Measurements from ENCODE around the gene CLIC5. TPM values are rescaled to one million over a fixed set of nuclear protein-coding genes. Genes with fewer than 3 reads are reported as not detected.

The CLIC5 gene
- total and polyA plus RNA-seq, 5 donors from 2014 or later: 0.76 to 4.7 (median 2.3) TPM

- H3K4me3 ChIP-seq (ENCODE audit: low read depth, low read length): peak overlapping the region; percentile 74
- peak overlapping the region; percentile 74 to 90 (median 88) for H3K27ac Mint-ChIP-seq
- no peaks in the 10 kb centered on the region for H3K36me3 ChIP-seq (ENCODE audit: control insufficient read depth, insufficient read depth, low read length)
- H3K4me3 Mint-ChIP-seq: peak overlapping the region; percentile 66 to 84 (median 78)
- ATAC-seq (ENCODE audit: low read depth in 2 of 2) (no peak), DNase-seq (peak in 1 of 3 donors; percentile 6)
- no peaks in the 10 kb centered on the region for H3K9me3 ChIP-seq (ENCODE audit: control insufficient read depth in 2 of 2, low read length in 2 of 2)
- no peaks in the 10 kb centered on the region for H3K27me3 ChIP-seq (ENCODE audit: control insufficient read depth, insufficient read depth, low read length)
- H3K4me1 Mint-ChIP-seq: peaks cover 34 to 54% (median 47%) of the 10 kb centered on the region in 4 donors
- H3K4me1 ChIP-seq (ENCODE audit: control insufficient read depth, insufficient read depth, low read length, poor library complexity, severe bottlenecking): peaks cover 50% of the 10 kb centered on the region
- peaks cover 0 to 2% (median 0%) of the 10 kb centered on the region in 7 donors for H3K9me3 Mint-ChIP-seq
- no peaks in the 10 kb centered on the region for H3K36me3 Mint-ChIP-seq
- H3K27ac ChIP-seq (ENCODE audit: insufficient read depth, low read length, poor library complexity, severe bottlenecking): peak overlapping the region; percentile 71
- H3K27me3 Mint-ChIP-seq: peaks cover 11% of the 10 kb centered on the region
Observed at GRCh38 chr6:46010771-46011170, 4.9 kb downstream of the CLIC5 start.

- Histone ChIP-seq H3K4me3 (ENCODE audit: low read depth, low read length) (no peak overlapping the region), H3K9me3 (ENCODE audit: control insufficient read depth in 2 of 2, low read length in 2 of 2) (no peaks in the 10 kb centered on the region), H3K36me3 (ENCODE audit: control insufficient read depth, insufficient read depth, low read length) (no peaks in the 10 kb centered on the region), H3K4me1 (ENCODE audit: control insufficient read depth, insufficient read depth, low read length, poor library complexity, severe bottlenecking) (peaks cover 45% of the 10 kb centered on the region), H3K27me3 (ENCODE audit: control insufficient read depth, insufficient read depth, low read length) (no peaks in the 10 kb centered on the region), H3K27ac (ENCODE audit: insufficient read depth, low read length, poor library complexity, severe bottlenecking) (no peak overlapping the region)
- Mint-ChIP-seq H3K4me3 (peak overlapping the region in 1 of 4 donors; percentile 3), H3K27ac (peak overlapping the region in 1 of 3 donors; percentile 90), H3K4me1 (peaks cover 34 to 54% (median 46%) of the 10 kb centered on the region in 4 donors), H3K36me3 (no peaks in the 10 kb centered on the region), H3K27me3 (peaks cover 11% of the 10 kb centered on the region), H3K9me3 (peaks cover 0 to 2% (median 0%) of the 10 kb centered on the region in 7 donors)
- ATAC-seq (ENCODE audit: low read depth in 2 of 2) (no peak), DNase-seq (no peak)
Observed at GRCh38 chr6:46010270-46010669, 5.4 kb downstream of the CLIC5 start.

GRCh38 chr6:46002264-46002663, 13.4 kb downstream of the CLIC5 start:
- H3K9me3 ChIP-seq (ENCODE audit: control insufficient read depth in 2 of 2, low read length in 2 of 2): no peaks in the 10 kb centered on the region
- H3K27ac Mint-ChIP-seq: no peak overlapping the region
- peaks cover 10% of the 10 kb centered on the region for H3K27me3 Mint-ChIP-seq
- H3K36me3 Mint-ChIP-seq: no peaks in the 10 kb centered on the region
- no peak overlapping the region for H3K4me3 ChIP-seq (ENCODE audit: low read depth, low read length)
- no peak for ATAC-seq (ENCODE audit: low read depth in 2 of 2)
- no peak overlapping the region for H3K27ac ChIP-seq (ENCODE audit: insufficient read depth, low read length, poor library complexity, severe bottlenecking)
- H3K4me1 ChIP-seq (ENCODE audit: control insufficient read depth, insufficient read depth, low read length, poor library complexity, severe bottlenecking): no peaks in the 10 kb centered on the region
- H3K27me3 ChIP-seq (ENCODE audit: control insufficient read depth, insufficient read depth, low read length): peaks cover 3% of the 10 kb centered on the region
- DNase-seq: no peak
- H3K4me1 Mint-ChIP-seq: no peaks in the 10 kb centered on the region
- H3K36me3 ChIP-seq (ENCODE audit: control insufficient read depth, insufficient read depth, low read length): no peaks in the 10 kb centered on the region
- peaks cover 0 to 2% (median 0%) of the 10 kb centered on the region in 7 donors for H3K9me3 Mint-ChIP-seq
- no peak overlapping the region for H3K4me3 Mint-ChIP-seq

- no peak overlapping the region for H3K4me3 ChIP-seq (ENCODE audit: low read depth, low read length)
- Mint-ChIP-seq H3K4me1 (no peaks in the 10 kb centered on the region), H3K9me3 (peaks cover 0 to 2% (median 0%) of the 10 kb centered on the region in 7 donors), H3K27me3 (peaks cover 10% of the 10 kb centered on the region), H3K4me3 (no peak overlapping the region), H3K36me3 (no peaks in the 10 kb centered on the region), H3K27ac (no peak overlapping the region)
- no peaks in the 10 kb centered on the region for H3K9me3 ChIP-seq (ENCODE audit: control insufficient read depth in 2 of 2, low read length in 2 of 2)
- no peak overlapping the region for H3K27ac ChIP-seq (ENCODE audit: insufficient read depth, low read length, poor library complexity, severe bottlenecking)
- DNase-seq (no peak), ATAC-seq (ENCODE audit: low read depth in 2 of 2) (no peak)
- no peaks in the 10 kb centered on the region for H3K36me3 ChIP-seq (ENCODE audit: control insufficient read depth, insufficient read depth, low read length)
- H3K27me3 ChIP-seq (ENCODE audit: control insufficient read depth, insufficient read depth, low read length): peaks cover 3% of the 10 kb centered on the region
- no peaks in the 10 kb centered on the region for H3K4me1 ChIP-seq (ENCODE audit: control insufficient read depth, insufficient read depth, low read length, poor library complexity, severe bottlenecking)
Observed at GRCh38 chr6:46000905-46001304, 14.8 kb downstream of the CLIC5 start.

- Mint-ChIP-seq H3K9me3 (peaks cover 0 to 2% (median 0%) of the 10 kb centered on the region in 7 donors), H3K4me1 (no peaks in the 10 kb centered on the region)
Observed at GRCh38 chr6:45998524-45998923, 17.1 kb downstream of the CLIC5 start.

GRCh38 chr6:45997875-45998506, 17.7 kb downstream of the CLIC5 start:
- H3K36me3 ChIP-seq (ENCODE audit: control insufficient read depth, insufficient read depth, low read length): no peaks in the 10 kb centered on the region
- H3K4me3 ChIP-seq (ENCODE audit: low read depth, low read length): no peak overlapping the region
- H3K27ac ChIP-seq (ENCODE audit: insufficient read depth, low read length, poor library complexity, severe bottlenecking): no peak overlapping the region
- Mint-ChIP-seq H3K36me3 (no peaks in the 10 kb centered on the region), H3K9me3 (no peaks in the 10 kb centered on the region), H3K27ac (no peak overlapping the region), H3K4me1 (no peaks in the 10 kb centered on the region), H3K4me3 (no peak overlapping the region), H3K27me3 (peaks cover 7% of the 10 kb centered on the region)
- no peaks in the 10 kb centered on the region for H3K27me3 ChIP-seq (ENCODE audit: control insufficient read depth, insufficient read depth, low read length)
- no peaks in the 10 kb centered on the region for H3K9me3 ChIP-seq (ENCODE audit: control insufficient read depth in 2 of 2, low read length in 2 of 2)
- H3K4me1 ChIP-seq (ENCODE audit: control insufficient read depth, insufficient read depth, low read length, poor library complexity, severe bottlenecking): no peaks in the 10 kb centered on the region
- ATAC-seq (ENCODE audit: low read depth in 2 of 2) (no peak), DNase-seq (no peak)

More at GRCh38 chr6:45998524-45998923, 17.1 kb downstream of the CLIC5 start:
- ATAC-seq (ENCODE audit: low read depth in 2 of 2) (no peak), DNase-seq (no peak)
- Mint-ChIP-seq H3K27me3 (peaks cover 6% of the 10 kb centered on the region), H3K36me3 (no peaks in the 10 kb centered on the region), H3K27ac (no peak overlapping the region), H3K4me3 (no peak overlapping the region)
- no peaks in the 10 kb centered on the region for H3K9me3 ChIP-seq (ENCODE audit: control insufficient read depth in 2 of 2, low read length in 2 of 2)
- H3K4me3 ChIP-seq (ENCODE audit: low read depth, low read length): no peak overlapping the region
- H3K27me3 ChIP-seq (ENCODE audit: control insufficient read depth, insufficient read depth, low read length): no peaks in the 10 kb centered on the region
- no peak overlapping the region for H3K27ac ChIP-seq (ENCODE audit: insufficient read depth, low read length, poor library complexity, severe bottlenecking)
- H3K4me1 ChIP-seq (ENCODE audit: control insufficient read depth, insufficient read depth, low read length, poor library complexity, severe bottlenecking): no peaks in the 10 kb centered on the region
- H3K36me3 ChIP-seq (ENCODE audit: control insufficient read depth, insufficient read depth, low read length): no peaks in the 10 kb centered on the region

GRCh38 chr6:45991189-45991588, 24.5 kb downstream of the CLIC5 start:
- Mint-ChIP-seq H3K9me3 (peaks cover 0 to 1% (median 0%) of the 10 kb centered on the region in 7 donors), H3K4me1 (peaks cover 0 to 5% (median 0%) of the 10 kb centered on the region in 4 donors), H3K36me3 (no peaks in the 10 kb centered on the region), H3K27me3 (peaks cover 22% of the 10 kb centered on the region), H3K4me3 (no peak overlapping the region), H3K27ac (no peak overlapping the region)
- H3K4me3 ChIP-seq (ENCODE audit: low read depth, low read length): no peak overlapping the region
- H3K9me3 ChIP-seq (ENCODE audit: control insufficient read depth in 2 of 2, low read length in 2 of 2): no peaks in the 10 kb centered on the region
- DNase-seq: no peak
- no peaks in the 10 kb centered on the region for H3K4me1 ChIP-seq (ENCODE audit: control insufficient read depth, insufficient read depth, low read length, poor library complexity, severe bottlenecking)
- no peak overlapping the region for H3K27ac ChIP-seq (ENCODE audit: insufficient read depth, low read length, poor library complexity, severe bottlenecking)
- H3K27me3 ChIP-seq (ENCODE audit: control insufficient read depth, insufficient read depth, low read length): no peaks in the 10 kb centered on the region
- no peak for ATAC-seq (ENCODE audit: low read depth in 2 of 2)
- H3K36me3 ChIP-seq (ENCODE audit: control insufficient read depth, insufficient read depth, low read length): no peaks in the 10 kb centered on the region

- Mint-ChIP-seq H3K9me3 (peaks cover 0 to 1% (median 0%) of the 10 kb centered on the region in 7 donors), H3K4me3 (no peak overlapping the region), H3K27ac (no peak overlapping the region), H3K4me1 (peaks cover 0 to 5% (median 0%) of the 10 kb centered on the region in 4 donors), H3K36me3 (no peaks in the 10 kb centered on the region), H3K27me3 (peaks cover 22% of the 10 kb centered on the region)
- H3K36me3 ChIP-seq (ENCODE audit: control insufficient read depth, insufficient read depth, low read length): no peaks in the 10 kb centered on the region
- H3K4me1 ChIP-seq (ENCODE audit: control insufficient read depth, insufficient read depth, low read length, poor library complexity, severe bottlenecking): no peaks in the 10 kb centered on the region
- H3K4me3 ChIP-seq (ENCODE audit: low read depth, low read length): no peak overlapping the region
- DNase-seq: no peak
- H3K9me3 ChIP-seq (ENCODE audit: control insufficient read depth in 2 of 2, low read length in 2 of 2): no peaks in the 10 kb centered on the region
- ATAC-seq (ENCODE audit: low read depth in 2 of 2): no peak
- no peak overlapping the region for H3K27ac ChIP-seq (ENCODE audit: insufficient read depth, low read length, poor library complexity, severe bottlenecking)
- no peaks in the 10 kb centered on the region for H3K27me3 ChIP-seq (ENCODE audit: control insufficient read depth, insufficient read depth, low read length)
Observed at GRCh38 chr6:45990162-45990561, 25.5 kb downstream of the CLIC5 start.

All from CD4-positive, CD25-positive, alpha-beta regulatory T cell (primary cell).